ENCODE results near the gene TTLL11. TPM values are rescaled to one million over a fixed set of nuclear protein-coding genes. Genes with fewer than 3 reads are reported as not detected.

The TTLL11 gene
- total RNA-seq, 3 donors from 2014 or later = 6.0 to 22.2 (median 6.4) TPM

DNA sequence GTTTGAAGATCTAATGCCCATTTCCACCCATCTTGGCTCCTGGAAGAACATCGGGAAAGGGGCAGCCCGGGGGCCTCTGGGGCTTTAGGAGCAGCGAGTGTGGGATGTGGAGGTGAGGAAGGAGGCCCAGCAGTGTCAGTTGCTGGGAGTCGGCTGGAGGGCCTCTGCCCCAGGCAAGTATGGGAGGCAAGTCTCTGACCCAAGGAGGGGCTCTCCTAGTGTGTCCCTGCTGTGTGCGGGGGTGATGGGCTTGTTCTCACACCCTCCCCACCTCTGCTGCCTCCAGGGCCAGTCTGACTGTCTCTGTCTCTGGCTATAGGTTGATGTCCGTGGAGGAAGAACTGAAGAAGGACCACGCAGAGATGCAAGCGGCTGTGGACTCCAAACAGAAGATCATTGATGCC, 312.0 kb downstream of the TTLL11 start:
- H3K4me3 ChIP-seq = no peak overlapping the region
- ATAC-seq (no peak), DNase-seq (no peak)
- no peaks in the 10 kb centered on the region for H3K9me3 ChIP-seq
- TF ChIP-seq, protein P1, sequence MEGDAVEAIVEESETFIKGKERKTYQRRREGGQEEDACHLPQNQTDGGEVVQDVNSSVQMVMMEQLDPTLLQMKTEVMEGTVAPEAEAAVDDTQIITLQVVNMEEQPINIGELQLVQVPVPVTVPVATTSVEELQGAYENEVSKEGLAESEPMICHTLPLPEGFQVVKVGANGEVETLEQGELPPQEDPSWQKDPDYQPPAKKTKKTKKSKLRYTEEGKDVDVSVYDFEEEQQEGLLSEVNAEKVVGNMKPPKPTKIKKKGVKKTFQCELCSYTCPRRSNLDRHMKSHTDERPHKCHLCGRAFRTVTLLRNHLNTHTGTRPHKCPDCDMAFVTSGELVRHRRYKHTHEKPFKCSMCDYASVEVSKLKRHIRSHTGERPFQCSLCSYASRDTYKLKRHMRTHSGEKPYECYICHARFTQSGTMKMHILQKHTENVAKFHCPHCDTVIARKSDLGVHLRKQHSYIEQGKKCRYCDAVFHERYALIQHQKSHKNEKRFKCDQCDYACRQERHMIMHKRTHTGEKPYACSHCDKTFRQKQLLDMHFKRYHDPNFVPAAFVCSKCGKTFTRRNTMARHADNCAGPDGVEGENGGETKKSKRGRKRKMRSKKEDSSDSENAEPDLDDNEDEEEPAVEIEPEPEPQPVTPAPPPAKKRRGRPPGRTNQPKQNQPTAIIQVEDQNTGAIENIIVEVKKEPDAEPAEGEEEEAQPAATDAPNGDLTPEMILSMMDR (IDR thresholded peaks at IDR 0.05) = no peak
- peaks cover 6% of the 10 kb centered on the region for H3K36me3 ChIP-seq (ENCODE audit: low read depth)
- intact Hi-C loops (cut with DNase I, micrococcal nuclease) = no loop called here
- no peaks in the 10 kb centered on the region for H3K4me1 ChIP-seq (ENCODE audit: low read depth)

DNA sequence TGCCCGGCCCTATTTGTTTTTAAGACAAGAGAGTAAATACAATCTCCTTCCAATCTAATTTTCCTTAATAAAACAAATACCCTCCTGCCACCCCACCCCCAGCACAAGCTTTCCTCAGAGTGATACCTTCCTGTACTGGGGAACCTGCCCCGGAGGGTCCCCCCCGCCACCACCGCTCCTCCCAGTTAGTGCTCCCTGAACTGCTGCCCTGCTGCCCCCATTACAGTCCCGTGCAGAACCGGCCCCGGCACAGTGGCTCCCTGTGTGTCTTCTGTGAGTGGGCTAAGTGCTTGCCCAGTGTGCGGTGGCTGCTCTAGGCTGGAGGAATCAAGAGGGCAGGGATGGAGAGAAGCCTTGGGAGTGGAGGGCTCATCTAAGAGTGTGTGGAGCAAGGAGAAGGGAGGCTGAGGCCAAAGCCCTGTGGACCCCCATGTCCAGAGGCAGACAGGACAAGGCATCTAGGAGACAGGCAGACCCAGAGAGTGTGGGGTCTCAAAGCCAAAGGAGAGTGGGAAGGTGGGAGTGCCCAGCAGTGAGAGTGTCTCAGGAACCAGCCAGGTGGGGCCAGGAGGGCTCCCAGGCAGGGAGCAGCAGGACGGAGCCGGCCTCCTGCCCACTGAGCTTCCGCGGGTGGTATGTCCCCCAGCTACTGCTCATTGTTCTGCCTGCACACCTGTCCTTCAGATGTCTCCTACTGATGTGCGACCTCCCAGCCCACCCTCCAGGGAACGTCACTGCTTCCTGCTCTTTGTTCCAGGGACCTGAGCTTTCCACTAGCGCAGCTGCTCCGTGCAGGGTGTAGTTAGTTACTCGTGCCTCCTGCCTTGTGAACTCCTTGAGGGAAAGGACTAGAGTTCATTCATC, 312.7 kb downstream of the TTLL11 start:
- Histone ChIP-seq H3K4me3 (no peak overlapping the region), H3K36me3 (ENCODE audit: low read depth) (peaks cover 6% of the 10 kb centered on the region), H3K4me1 (ENCODE audit: low read depth) (no peaks in the 10 kb centered on the region), H3K9me3 (no peaks in the 10 kb centered on the region)
- no peak for DNase-seq
- TF ChIP-seq, protein P1 (IDR thresholded peaks at IDR 0.05) = no peak
- ATAC-seq = no peak
- intact Hi-C loops (cut with DNase I, micrococcal nuclease) = no loop called here

- TF ChIP-seq, protein P1 (IDR thresholded peaks at IDR 0.05) = no peak
- no peaks in the 10 kb centered on the region for H3K9me3 ChIP-seq
- no peak overlapping the region for H3K4me3 ChIP-seq
- no peak for DNase-seq
- intact Hi-C loops (cut with DNase I, micrococcal nuclease) = no loop called here
- ATAC-seq = no peak
- H3K36me3 ChIP-seq (ENCODE audit: low read depth) = peaks cover 6% of the 10 kb centered on the region
- H3K4me1 ChIP-seq (ENCODE audit: low read depth) = no peaks in the 10 kb centered on the region
These were observed 313.6 kb downstream of the TTLL11 start for GRCh38 chr9:121779381-121780117.

- TF ChIP-seq, protein P1 (IDR thresholded peaks at IDR 0.05) = no peak
- intact Hi-C loops (cut with DNase I, micrococcal nuclease) = no loop called here
- Histone ChIP-seq H3K4me1 (ENCODE audit: low read depth) (no peaks in the 10 kb centered on the region), H3K4me3 (no peak overlapping the region), H3K36me3 (ENCODE audit: low read depth) (peaks cover 6% of the 10 kb centered on the region), H3K9me3 (no peaks in the 10 kb centered on the region)
- ATAC-seq (no peak), DNase-seq (no peak)
These were observed 314.6 kb downstream of the TTLL11 start for GRCh38 chr9:121778252-121779225.

Measured in mucosa of descending colon (tissue), 3 donors.